Measurements from ENCODE around the gene RAB31. TPM values are rescaled to one million over a fixed set of nuclear protein-coding genes. Genes with fewer than 3 reads are reported as not detected.

Gene RAB31
- total RNA-seq, 1 experiment from 2014 or later = 118 TPM

DNA sequence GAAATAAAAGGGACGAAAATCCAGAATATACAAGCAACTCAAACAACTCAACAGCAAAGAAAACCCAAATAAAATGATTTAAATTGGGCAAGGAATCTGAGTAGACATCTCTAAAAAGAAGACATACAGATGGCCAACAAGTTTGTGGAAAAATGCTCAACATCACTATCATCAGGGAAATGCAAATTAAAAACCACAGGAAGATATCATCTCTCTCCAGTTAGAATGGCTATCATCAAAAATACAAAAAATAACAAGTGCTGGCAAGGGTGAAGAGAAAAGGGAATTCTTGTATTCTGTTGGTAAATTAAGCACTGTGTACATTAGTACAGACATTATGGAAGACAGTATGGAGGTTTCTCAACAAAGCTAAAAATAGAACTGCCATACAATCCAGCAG lies 80.0 kb downstream of the RAB31 start:
- ATAC-seq (no peak), DNase-seq (ENCODE audit: low read depth, low spot score) (no peak)
- H3K27me3 ChIP-seq (ENCODE audit: control insufficient read depth, insufficient read depth, low read length) = no peaks in the 10 kb centered on the region
- H3K36me3 ChIP-seq (ENCODE audit: control insufficient read depth, insufficient read depth, low read length) = no peaks in the 10 kb centered on the region
- POLR2A ChIA-PET = no interaction called here
- no peak for TF ChIP-seq SIN3A (IDR thresholded peaks at IDR 0.05; ENCODE audit: borderline replicate concordance, insufficient read depth, low read depth, low read length)
- no peak for TF ChIP-seq POLR2AphosphoS5 (IDR thresholded peaks at IDR 0.05; ENCODE audit: low read depth, low read length)
- TF ChIP-seq, protein P1, sequence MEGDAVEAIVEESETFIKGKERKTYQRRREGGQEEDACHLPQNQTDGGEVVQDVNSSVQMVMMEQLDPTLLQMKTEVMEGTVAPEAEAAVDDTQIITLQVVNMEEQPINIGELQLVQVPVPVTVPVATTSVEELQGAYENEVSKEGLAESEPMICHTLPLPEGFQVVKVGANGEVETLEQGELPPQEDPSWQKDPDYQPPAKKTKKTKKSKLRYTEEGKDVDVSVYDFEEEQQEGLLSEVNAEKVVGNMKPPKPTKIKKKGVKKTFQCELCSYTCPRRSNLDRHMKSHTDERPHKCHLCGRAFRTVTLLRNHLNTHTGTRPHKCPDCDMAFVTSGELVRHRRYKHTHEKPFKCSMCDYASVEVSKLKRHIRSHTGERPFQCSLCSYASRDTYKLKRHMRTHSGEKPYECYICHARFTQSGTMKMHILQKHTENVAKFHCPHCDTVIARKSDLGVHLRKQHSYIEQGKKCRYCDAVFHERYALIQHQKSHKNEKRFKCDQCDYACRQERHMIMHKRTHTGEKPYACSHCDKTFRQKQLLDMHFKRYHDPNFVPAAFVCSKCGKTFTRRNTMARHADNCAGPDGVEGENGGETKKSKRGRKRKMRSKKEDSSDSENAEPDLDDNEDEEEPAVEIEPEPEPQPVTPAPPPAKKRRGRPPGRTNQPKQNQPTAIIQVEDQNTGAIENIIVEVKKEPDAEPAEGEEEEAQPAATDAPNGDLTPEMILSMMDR (IDR thresholded peaks at IDR 0.05) = no peak
- TF ChIP-seq, protein P2, sequence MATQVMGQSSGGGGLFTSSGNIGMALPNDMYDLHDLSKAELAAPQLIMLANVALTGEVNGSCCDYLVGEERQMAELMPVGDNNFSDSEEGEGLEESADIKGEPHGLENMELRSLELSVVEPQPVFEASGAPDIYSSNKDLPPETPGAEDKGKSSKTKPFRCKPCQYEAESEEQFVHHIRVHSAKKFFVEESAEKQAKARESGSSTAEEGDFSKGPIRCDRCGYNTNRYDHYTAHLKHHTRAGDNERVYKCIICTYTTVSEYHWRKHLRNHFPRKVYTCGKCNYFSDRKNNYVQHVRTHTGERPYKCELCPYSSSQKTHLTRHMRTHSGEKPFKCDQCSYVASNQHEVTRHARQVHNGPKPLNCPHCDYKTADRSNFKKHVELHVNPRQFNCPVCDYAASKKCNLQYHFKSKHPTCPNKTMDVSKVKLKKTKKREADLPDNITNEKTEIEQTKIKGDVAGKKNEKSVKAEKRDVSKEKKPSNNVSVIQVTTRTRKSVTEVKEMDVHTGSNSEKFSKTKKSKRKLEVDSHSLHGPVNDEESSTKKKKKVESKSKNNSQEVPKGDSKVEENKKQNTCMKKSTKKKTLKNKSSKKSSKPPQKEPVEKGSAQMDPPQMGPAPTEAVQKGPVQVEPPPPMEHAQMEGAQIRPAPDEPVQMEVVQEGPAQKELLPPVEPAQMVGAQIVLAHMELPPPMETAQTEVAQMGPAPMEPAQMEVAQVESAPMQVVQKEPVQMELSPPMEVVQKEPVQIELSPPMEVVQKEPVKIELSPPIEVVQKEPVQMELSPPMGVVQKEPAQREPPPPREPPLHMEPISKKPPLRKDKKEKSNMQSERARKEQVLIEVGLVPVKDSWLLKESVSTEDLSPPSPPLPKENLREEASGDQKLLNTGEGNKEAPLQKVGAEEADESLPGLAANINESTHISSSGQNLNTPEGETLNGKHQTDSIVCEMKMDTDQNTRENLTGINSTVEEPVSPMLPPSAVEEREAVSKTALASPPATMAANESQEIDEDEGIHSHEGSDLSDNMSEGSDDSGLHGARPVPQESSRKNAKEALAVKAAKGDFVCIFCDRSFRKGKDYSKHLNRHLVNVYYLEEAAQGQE (IDR thresholded peaks at IDR 0.05; ENCODE audit: insufficient read depth in 1 of 2, low read depth in 2 of 2, low read length in 1 of 2) = no peak
- no peak for TF ChIP-seq TCF7L2 (IDR thresholded peaks at IDR 0.05; ENCODE audit: low read depth, low read length)
- no peak overlapping the region for H3K27ac ChIP-seq (ENCODE audit: low read length)
- CTCF ChIA-PET = no interaction called here
- H3K4me3 ChIP-seq (ENCODE audit: low read depth in 2 of 2, low read length in 2 of 2) = no peak overlapping the region
- no TSS peak for BruUV-seq (replicated peaks)
- in situ Hi-C loops (cut with HindIII; ENCODE audit: low pct_unique_long_range_greater_than_20kb, low sequenced_read_pairs) (no loop called here), intact Hi-C loops (cut with micrococcal nuclease; ENCODE audit: unreplicated experiment) (no loop called here)
- H3K9me3 ChIP-seq (ENCODE audit: control insufficient read depth, insufficient read depth, low read depth, low read length) = no peaks in the 10 kb centered on the region
- peaks cover 2% of the 10 kb centered on the region for H3K4me1 ChIP-seq (ENCODE audit: control insufficient read depth, insufficient read depth, low read length)

DNA sequence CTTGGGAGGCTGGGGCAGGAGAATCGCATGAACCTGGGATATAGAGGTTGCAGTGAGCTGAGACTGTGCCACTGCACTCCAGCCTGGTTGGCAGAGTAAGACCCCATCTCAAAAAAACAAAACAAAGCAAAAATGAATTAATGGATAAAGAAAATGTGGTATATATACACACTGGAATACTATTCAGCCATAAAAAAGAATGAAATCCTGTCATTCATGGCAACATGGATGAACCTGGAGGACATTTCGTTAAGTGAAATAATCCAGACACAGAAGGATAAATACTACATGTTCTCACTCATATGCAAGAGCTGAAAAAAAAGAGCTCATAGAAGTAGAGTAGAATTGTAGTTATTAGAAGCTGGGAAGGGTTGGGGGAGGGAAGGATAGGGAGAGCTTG lies 80.8 kb downstream of the RAB31 start:
- in situ Hi-C loops (cut with HindIII; ENCODE audit: low pct_unique_long_range_greater_than_20kb, low sequenced_read_pairs) (no loop called here), intact Hi-C loops (cut with micrococcal nuclease; ENCODE audit: unreplicated experiment) (no loop called here)
- no TSS peak for BruUV-seq (replicated peaks)
- no peak overlapping the region for H3K27ac ChIP-seq (ENCODE audit: low read length)
- no peaks in the 10 kb centered on the region for H3K9me3 ChIP-seq (ENCODE audit: control insufficient read depth, insufficient read depth, low read depth, low read length)
- H3K27me3 ChIP-seq (ENCODE audit: control insufficient read depth, insufficient read depth, low read length) = no peaks in the 10 kb centered on the region
- no peaks in the 10 kb centered on the region for H3K4me1 ChIP-seq (ENCODE audit: control insufficient read depth, insufficient read depth, low read length)
- POLR2A ChIA-PET = no interaction called here
- H3K36me3 ChIP-seq (ENCODE audit: control insufficient read depth, insufficient read depth, low read length) = no peaks in the 10 kb centered on the region
- DNase-seq (ENCODE audit: low read depth, low spot score) (no peak), ATAC-seq (no peak)
- CTCF ChIA-PET = no interaction called here
- TF ChIP-seq TCF7L2 (IDR thresholded peaks at IDR 0.05; ENCODE audit: low read depth, low read length) (no peak), SIN3A (IDR thresholded peaks at IDR 0.05; ENCODE audit: borderline replicate concordance, insufficient read depth, low read depth, low read length) (no peak), POLR2AphosphoS5 (IDR thresholded peaks at IDR 0.05; ENCODE audit: low read depth, low read length) (no peak)
- TF ChIP-seq, protein P1 (IDR thresholded peaks at IDR 0.05) = no peak
- TF ChIP-seq, protein P2 (IDR thresholded peaks at IDR 0.05; ENCODE audit: insufficient read depth in 1 of 2, low read depth in 2 of 2, low read length in 1 of 2) = no peak
- H3K4me3 ChIP-seq (ENCODE audit: low read depth in 2 of 2, low read length in 2 of 2) = no peak overlapping the region
